ENCODE results near the gene USP11. TPM values are rescaled to one million over a fixed set of nuclear protein-coding genes. Genes with fewer than 3 reads are reported as not detected.

The USP11 gene
- total and polyA plus RNA-seq, 2 donors (not counting 1 experiment from before 2014, with no cell fraction given), result 63.4 to 136 TPM

GRCh38 chrX:47202316-47202715 is 30.5 kb upstream of the USP11 start:
- Histone ChIP-seq H3K9ac (ENCODE audit: low read length) (no peak overlapping the region), H4K20me1 (ENCODE audit: control insufficient read depth, insufficient read depth, low read length, poor library complexity, severe bottlenecking) (peaks cover 47% of the 10 kb centered on the region), H2AFZ (ENCODE audit: insufficient read depth, low read depth, low read length, poor library complexity, severe bottlenecking) (no peak overlapping the region), H3K79me2 (ENCODE audit: control insufficient read depth, insufficient read depth, low read length) (peaks cover 31% of the 10 kb centered on the region), H3K36me3 (replicated peaks in 1 of 2; ENCODE audit: control extremely low read depth in 1 of 2, control insufficient read depth in 1 of 2, extremely low read depth in 1 of 2, insufficient read depth in 2 of 2, low read length in 1 of 2) (peaks cover 0 to 67% of the 10 kb centered on the region in 2 experiments), H3K9me3 (ENCODE audit: control extremely low read depth in 1 of 3, control insufficient read depth in 2 of 3, insufficient read depth in 1 of 3, low read length in 2 of 3) (no peaks in the 10 kb centered on the region), H3K27me3 (replicated peaks in 1 of 4; ENCODE audit: control extremely low read depth in 1 of 4, control insufficient read depth in 3 of 4, insufficient read depth in 4 of 4, low read length in 3 of 4) (no peaks in the 10 kb centered on the region), H3K4me2 (replicated peaks; ENCODE audit: low read depth, low read length, poor library complexity, severe bottlenecking) (no peak overlapping the region), H3K4me3 (ENCODE audit: control extremely low read depth in 1 of 5, extremely low read depth in 1 of 5, insufficient read depth in 1 of 5, low read depth in 2 of 5, low read length in 4 of 5) (no peak overlapping the region), H3K4me1 (ENCODE audit: control insufficient read depth in 2 of 2, insufficient read depth in 2 of 2, low read length in 2 of 2) (peaks cover 2 to 5% of the 10 kb centered on the region in 2 donors), H3K27ac (ENCODE audit: low read length in 2 of 2) (no peak overlapping the region)
- DNase-seq (no peak), ATAC-seq (ENCODE audit: low read depth) (no peak)
- ChIA-PET CTCF (no interaction called here), POLR2A (no interaction called here)
- Mint-ChIP-seq H3K4me1 (peaks cover 8% of the 10 kb centered on the region), H3K9me3 (ENCODE audit: insufficient read depth) (no peaks in the 10 kb centered on the region), H3K27me3 (no peaks in the 10 kb centered on the region), H3K4me3 (no peak overlapping the region), H3K27ac (no peak overlapping the region)
- WGBS (ENCODE audit: insufficient coverage), result 98% methylated on average over 8 of the region's 11 CpGs
- TF ChIP-seq CTCF (IDR thresholded peaks at IDR 0.05), result no peak
- intact Hi-C loops (cut with micrococcal nuclease), result no loop called here

GRCh38 chrX:47202877-47203276 is 29.9 kb upstream of the USP11 start:
- DNase-seq (no peak), ATAC-seq (ENCODE audit: low read depth) (no peak)
- Histone ChIP-seq H2AFZ (ENCODE audit: insufficient read depth, low read depth, low read length, poor library complexity, severe bottlenecking) (no peak overlapping the region), H4K20me1 (ENCODE audit: control insufficient read depth, insufficient read depth, low read length, poor library complexity, severe bottlenecking) (peaks cover 41% of the 10 kb centered on the region), H3K4me2 (replicated peaks; ENCODE audit: low read depth, low read length, poor library complexity, severe bottlenecking) (no peak overlapping the region), H3K4me1 (ENCODE audit: control insufficient read depth in 2 of 2, insufficient read depth in 2 of 2, low read length in 2 of 2) (no peaks in the 10 kb centered on the region), H3K9me3 (ENCODE audit: control extremely low read depth in 1 of 3, control insufficient read depth in 2 of 3, insufficient read depth in 1 of 3, low read length in 2 of 3) (no peaks in the 10 kb centered on the region), H3K4me3 (ENCODE audit: control extremely low read depth in 1 of 5, extremely low read depth in 1 of 5, insufficient read depth in 1 of 5, low read depth in 2 of 5, low read length in 4 of 5) (no peak overlapping the region), H3K36me3 (replicated peaks in 1 of 2; ENCODE audit: control extremely low read depth in 1 of 2, control insufficient read depth in 1 of 2, extremely low read depth in 1 of 2, insufficient read depth in 2 of 2, low read length in 1 of 2) (peaks cover 0 to 68% of the 10 kb centered on the region in 2 experiments), H3K27ac (ENCODE audit: low read length in 2 of 2) (no peak overlapping the region), H3K27me3 (replicated peaks in 1 of 4; ENCODE audit: control extremely low read depth in 1 of 4, control insufficient read depth in 3 of 4, insufficient read depth in 4 of 4, low read length in 3 of 4) (no peaks in the 10 kb centered on the region), H3K79me2 (ENCODE audit: control insufficient read depth, insufficient read depth, low read length) (peaks cover 25% of the 10 kb centered on the region), H3K9ac (ENCODE audit: low read length) (no peak overlapping the region)
- WGBS (ENCODE audit: insufficient coverage), result 100% methylated on average over 3 of the region's 4 CpGs
- peaks cover 4% of the 10 kb centered on the region for H3K4me1 Mint-ChIP-seq
- H3K9me3 Mint-ChIP-seq (ENCODE audit: insufficient read depth), result no peaks in the 10 kb centered on the region
- ChIA-PET CTCF (no interaction called here), POLR2A (no interaction called here)
- no peak overlapping the region for H3K27ac Mint-ChIP-seq
- intact Hi-C loops (cut with micrococcal nuclease), result no loop called here
- TF ChIP-seq EZH2 (IDR thresholded peaks at IDR 0.05; ENCODE audit: borderline replicate concordance, insufficient read depth, low read depth, low read length, poor library complexity, severe bottlenecking), result no peak
- no peak for TF ChIP-seq CTCF (IDR thresholded peaks at IDR 0.05)
- H3K4me3 Mint-ChIP-seq, result no peak overlapping the region
- H3K27me3 Mint-ChIP-seq, result no peaks in the 10 kb centered on the region

Measured in B cell (primary cell).